ENCODE results near the gene CLIC4. TPM values are rescaled to one million over a fixed set of nuclear protein-coding genes. Genes with fewer than 3 reads are reported as not detected.
"Not testable (repeated sequence)": the region's sequence is repeated elsewhere in the genome, so short reads cannot be mapped to it uniquely, and the experiment has no call there.

Gene CLIC4
- 123 and 126 TPM in 2 replicates for total RNA-seq
- long read RNA-seq, full-length matches to known transcripts: 165 of 208 reads
- long read RNA-seq, partial matches to known transcripts: 39 of 208 reads
- long read RNA-seq, other reads (novel, unspliced or antisense): 4 of 208 reads

DNA sequence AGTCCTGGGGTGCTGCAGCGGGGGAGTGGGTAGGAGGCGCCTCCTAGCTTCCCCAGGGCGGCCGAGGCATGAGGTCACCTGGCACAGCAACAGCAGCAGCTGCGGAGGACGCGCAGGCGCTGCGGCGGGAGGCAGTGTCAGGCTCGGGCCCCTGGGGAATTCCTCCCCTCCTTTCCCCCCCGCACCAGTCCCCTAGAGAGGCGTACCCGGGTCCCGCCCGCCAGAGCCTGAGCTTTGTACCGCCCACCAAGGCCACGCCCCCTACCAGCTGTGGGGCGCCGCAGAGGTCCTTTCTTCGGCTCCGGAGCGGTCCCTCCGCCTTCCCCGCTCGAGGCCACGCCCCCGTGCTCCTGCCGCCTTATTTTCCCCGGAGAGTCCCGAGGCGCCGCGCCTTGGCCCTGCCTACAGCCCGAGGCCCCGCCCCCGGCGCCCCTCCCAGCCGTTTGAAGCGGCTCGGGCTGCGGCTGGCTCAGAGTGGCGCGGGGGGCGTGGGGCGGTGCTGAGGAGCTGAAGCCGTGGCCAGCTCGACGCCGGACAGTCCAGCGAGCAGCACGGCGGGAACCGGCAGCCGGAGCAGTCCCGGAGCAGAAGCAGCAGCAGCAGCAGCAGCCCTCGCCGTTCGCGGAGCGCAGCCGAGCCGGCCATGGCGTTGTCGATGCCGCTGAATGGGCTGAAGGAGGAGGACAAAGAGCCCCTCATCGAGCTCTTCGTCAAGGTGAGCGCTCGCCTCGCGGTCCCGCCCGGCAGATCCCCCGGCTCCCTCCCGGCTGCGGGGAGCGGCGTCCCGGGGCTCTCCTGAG lies at the start of gene CLIC4:
TSS of gene CLIC4 (plus strand) at position 537 of the 800 bp plus-strand sequence. CDS start at position 644, 107 bp downstream.
- TF ChIP-seq, protein P1, sequence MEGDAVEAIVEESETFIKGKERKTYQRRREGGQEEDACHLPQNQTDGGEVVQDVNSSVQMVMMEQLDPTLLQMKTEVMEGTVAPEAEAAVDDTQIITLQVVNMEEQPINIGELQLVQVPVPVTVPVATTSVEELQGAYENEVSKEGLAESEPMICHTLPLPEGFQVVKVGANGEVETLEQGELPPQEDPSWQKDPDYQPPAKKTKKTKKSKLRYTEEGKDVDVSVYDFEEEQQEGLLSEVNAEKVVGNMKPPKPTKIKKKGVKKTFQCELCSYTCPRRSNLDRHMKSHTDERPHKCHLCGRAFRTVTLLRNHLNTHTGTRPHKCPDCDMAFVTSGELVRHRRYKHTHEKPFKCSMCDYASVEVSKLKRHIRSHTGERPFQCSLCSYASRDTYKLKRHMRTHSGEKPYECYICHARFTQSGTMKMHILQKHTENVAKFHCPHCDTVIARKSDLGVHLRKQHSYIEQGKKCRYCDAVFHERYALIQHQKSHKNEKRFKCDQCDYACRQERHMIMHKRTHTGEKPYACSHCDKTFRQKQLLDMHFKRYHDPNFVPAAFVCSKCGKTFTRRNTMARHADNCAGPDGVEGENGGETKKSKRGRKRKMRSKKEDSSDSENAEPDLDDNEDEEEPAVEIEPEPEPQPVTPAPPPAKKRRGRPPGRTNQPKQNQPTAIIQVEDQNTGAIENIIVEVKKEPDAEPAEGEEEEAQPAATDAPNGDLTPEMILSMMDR (conservative IDR thresholded peaks at IDR 0.05): no peak
- H3K9me3 Mint-ChIP-seq: no peaks in the 10 kb centered on the region
- peaks cover 64% of the 10 kb centered on the region for H3K4me1 Mint-ChIP-seq
- no peaks in the 10 kb centered on the region for H3K36me3 Mint-ChIP-seq (ENCODE audit: low read depth)
- H3K4me3 Mint-ChIP-seq: peak within 1 kb of the TSS; percentile 96
- DNase-seq (ENCODE audit: low read depth, low spot score): peak; percentile 100
- peaks cover 5% of the 10 kb centered on the region for H3K27me3 Mint-ChIP-seq (ENCODE audit: low read depth)
- H3K27ac Mint-ChIP-seq (ENCODE audit: unreplicated experiment): peak within 1 kb of the TSS; percentile 95

DNA sequence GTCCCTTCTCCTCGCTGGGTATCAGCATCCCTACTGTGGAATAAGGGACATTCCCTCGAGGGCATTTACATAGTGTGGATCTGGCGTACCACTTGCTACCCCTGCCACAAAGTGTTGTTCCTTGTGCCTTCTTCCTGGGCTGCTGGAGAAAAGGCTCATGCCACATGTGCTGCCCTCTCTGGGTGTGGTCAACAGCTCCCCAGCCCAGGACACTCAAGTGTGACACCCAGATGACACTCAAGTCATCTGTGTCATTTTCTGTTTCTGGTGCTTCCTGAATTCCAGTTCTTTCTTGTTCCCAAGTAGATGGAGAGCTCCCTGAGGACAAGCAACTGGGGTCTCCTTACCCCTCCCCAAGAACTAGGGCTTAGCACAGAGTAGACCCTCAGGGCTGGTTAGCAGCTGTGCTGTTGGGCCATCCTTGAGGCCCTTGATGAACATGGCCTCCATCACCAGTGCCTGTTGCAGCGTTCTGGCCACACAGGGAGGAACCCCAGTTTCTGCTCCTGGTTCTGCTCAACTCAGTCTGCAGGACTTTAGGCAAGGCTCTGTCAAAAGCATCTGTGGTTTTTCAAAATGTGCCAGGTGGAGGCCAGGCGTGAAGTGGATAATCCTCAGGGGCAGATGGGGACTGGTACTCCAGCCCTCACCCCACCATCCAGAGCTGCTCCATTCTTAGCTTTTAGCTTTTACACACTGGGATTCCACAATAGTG lies 49.0 kb upstream of the CLIC4 start:
- Mint-ChIP-seq H3K27me3 (ENCODE audit: low read depth) (no peaks in the 10 kb centered on the region), H3K4me1 (no peaks in the 10 kb centered on the region), H3K27ac (ENCODE audit: unreplicated experiment) (no peak overlapping the region), H3K36me3 (ENCODE audit: low read depth) (no peaks in the 10 kb centered on the region), H3K9me3 (no peaks in the 10 kb centered on the region), H3K4me3 (no peak overlapping the region)
- TF ChIP-seq, protein P1 (conservative IDR thresholded peaks at IDR 0.05): no peak
- DNase-seq (ENCODE audit: low read depth, low spot score): no peak

- no peak for DNase-seq (ENCODE audit: low read depth, low spot score)
- TF ChIP-seq, protein P1 (conservative IDR thresholded peaks at IDR 0.05): no peak
- H3K36me3 Mint-ChIP-seq (ENCODE audit: low read depth): no peaks in the 10 kb centered on the region
- no peaks in the 10 kb centered on the region for H3K4me1 Mint-ChIP-seq
- no peaks in the 10 kb centered on the region for H3K27me3 Mint-ChIP-seq (ENCODE audit: low read depth)
- no peak overlapping the region for H3K27ac Mint-ChIP-seq (ENCODE audit: unreplicated experiment)
- no peaks in the 10 kb centered on the region for H3K9me3 Mint-ChIP-seq
- no peak overlapping the region for H3K4me3 Mint-ChIP-seq
Measured at GRCh38 chr1:24696756-24697330, 48.4 kb upstream of the CLIC4 start.

DNA sequence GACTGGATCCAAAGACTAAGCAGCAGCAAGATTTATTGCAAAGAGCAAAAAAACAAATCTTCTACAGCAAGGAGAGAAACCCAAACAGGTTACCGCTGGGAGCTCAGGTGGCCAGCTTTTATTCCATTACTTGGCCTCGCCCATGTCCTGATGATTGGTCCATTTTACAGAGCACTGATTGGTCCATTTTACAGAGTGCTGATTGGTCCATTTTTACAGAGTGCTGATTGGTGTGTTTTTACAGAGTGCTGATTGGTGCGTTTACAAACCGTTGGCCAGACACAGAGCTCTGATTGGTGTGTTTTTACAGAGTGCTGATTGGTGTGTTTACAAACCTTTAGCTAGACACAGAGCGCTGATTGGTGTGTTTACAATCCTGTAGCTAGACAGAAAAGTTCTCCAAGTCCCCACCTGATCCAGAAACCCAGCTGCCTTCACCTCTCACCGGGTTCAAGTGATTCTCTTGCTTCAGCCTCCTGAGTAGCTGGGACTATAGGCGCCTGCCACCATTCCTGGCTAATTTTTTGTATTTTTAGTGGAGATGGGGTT lies 47.7 kb upstream of the CLIC4 start:
- DNase-seq (ENCODE audit: low read depth, low spot score); H3K27me3 Mint-ChIP-seq (ENCODE audit: low read depth); H3K4me3 Mint-ChIP-seq; H3K4me1 Mint-ChIP-seq; H3K27ac Mint-ChIP-seq (ENCODE audit: unreplicated experiment); H3K36me3 Mint-ChIP-seq (ENCODE audit: low read depth); H3K9me3 Mint-ChIP-seq: not testable (repeated sequence)

DNA sequence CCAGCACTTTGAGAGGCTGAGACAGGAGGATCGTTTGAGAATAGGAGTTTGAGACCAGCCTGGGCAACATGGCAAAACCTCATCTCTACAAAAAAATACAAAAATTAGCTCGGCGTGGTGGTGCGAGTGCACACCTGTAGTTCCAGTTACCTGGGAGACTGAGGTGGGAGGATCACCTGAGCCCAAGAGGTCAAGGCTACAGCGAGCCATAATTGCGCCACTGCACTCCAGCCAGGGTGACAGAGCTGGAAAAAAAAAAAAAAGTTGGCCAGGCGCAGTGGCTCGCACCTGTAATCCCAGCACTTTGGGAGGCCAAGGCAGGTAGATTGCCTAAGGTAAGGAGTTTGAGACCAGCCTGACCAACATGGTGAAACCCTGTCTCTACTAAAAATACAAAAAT lies 46.9 kb upstream of the CLIC4 start:
- H3K4me3 Mint-ChIP-seq; H3K27me3 Mint-ChIP-seq (ENCODE audit: low read depth); H3K27ac Mint-ChIP-seq (ENCODE audit: unreplicated experiment); H3K4me1 Mint-ChIP-seq; H3K36me3 Mint-ChIP-seq (ENCODE audit: low read depth); H3K9me3 Mint-ChIP-seq; DNase-seq (ENCODE audit: low read depth, low spot score): not testable (repeated sequence)

DNA sequence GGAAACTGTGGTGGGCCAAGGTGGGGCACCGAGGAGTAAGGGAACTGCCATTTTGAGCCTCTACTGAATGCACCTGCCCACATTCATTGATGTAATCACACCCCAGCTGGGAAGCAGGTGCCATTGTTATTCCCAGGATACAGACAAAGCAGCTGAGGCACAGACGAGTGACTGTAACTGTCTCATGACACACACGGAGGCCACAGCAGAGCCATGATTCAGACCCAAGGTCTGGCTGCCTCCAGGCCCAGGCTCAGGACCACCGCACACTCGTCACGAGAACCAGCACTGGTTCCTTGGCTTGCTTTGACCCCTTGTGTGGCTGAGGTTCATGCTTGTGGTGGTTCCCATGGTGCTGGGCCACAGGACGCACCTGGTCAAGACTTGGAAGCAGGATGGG lies 45.6 kb upstream of the CLIC4 start:
- TF ChIP-seq, protein P1 (conservative IDR thresholded peaks at IDR 0.05): no peak
- no peaks in the 10 kb centered on the region for H3K36me3 Mint-ChIP-seq (ENCODE audit: low read depth)
- H3K9me3 Mint-ChIP-seq: no peaks in the 10 kb centered on the region
- no peak overlapping the region for H3K4me3 Mint-ChIP-seq
- peaks cover 10% of the 10 kb centered on the region for H3K4me1 Mint-ChIP-seq
- DNase-seq (ENCODE audit: low read depth, low spot score): no peak
- H3K27ac Mint-ChIP-seq (ENCODE audit: unreplicated experiment): no peak overlapping the region
- H3K27me3 Mint-ChIP-seq (ENCODE audit: low read depth): no peaks in the 10 kb centered on the region

Measured in neural crest cell (in vitro differentiated cells).